GM21737 (cell line): ENCODE data around the gene CPB2.

Experiments used
- ATAC-seq: cut with Tn5 transposase; IDR thresholded peaks from one replicate; pipeline ENCODE4 v1.9.1; 2021; ENCODE audit warnings: mild to moderate bottlenecking, moderate library complexity; ENCODE audit not compliant: unreplicated experiment

CPB2 gene

GRCh38 chr13:46104868-46105267 lies at the start of gene CPB2:
Gene CPB2 (minus strand): TSS chr13:46105033. CDS start chr13:46105009, 24 bp downstream.
- no peak for ATAC-seq

GRCh38 chr13:46154136-46154801 lies 49.4 kb upstream of the CPB2 start:
- no peak for ATAC-seq

- ATAC-seq: no peak
Observed at GRCh38 chr13:46152627-46153328, 47.9 kb upstream of the CPB2 start.

GRCh38 chr13:46150134-46150693 lies 45.4 kb upstream of the CPB2 start:
- no peak for ATAC-seq

- no peak for ATAC-seq
Observed at GRCh38 chr13:46149272-46150133, 44.7 kb upstream of the CPB2 start.

- ATAC-seq: no peak
Observed at GRCh38 chr13:46146898-46147297, 42.1 kb upstream of the CPB2 start.

- ATAC-seq: no peak
Observed at GRCh38 chr13:46145950-46146349, 41.1 kb upstream of the CPB2 start.

GRCh38 chr13:46145135-46145534 lies 40.3 kb upstream of the CPB2 start:
- ATAC-seq: no peak

- no peak for ATAC-seq
Observed at GRCh38 chr13:46143184-46143701, 38.4 kb upstream of the CPB2 start.

- no peak for ATAC-seq
Observed at GRCh38 chr13:46142776-46143175, 37.9 kb upstream of the CPB2 start.

- no peak for ATAC-seq
Observed at GRCh38 chr13:46140044-46140443, 35.2 kb upstream of the CPB2 start.

- ATAC-seq: no peak
Observed at GRCh38 chr13:46137627-46138317, 32.9 kb upstream of the CPB2 start.

GRCh38 chr13:46136688-46137087 lies 31.9 kb upstream of the CPB2 start:
- no peak for ATAC-seq

GRCh38 chr13:46134961-46135522 lies 30.2 kb upstream of the CPB2 start:
- no peak for ATAC-seq

GRCh38 chr13:46134494-46134893 lies 29.7 kb upstream of the CPB2 start:
- no peak for ATAC-seq

GRCh38 chr13:46132109-46132508 lies 27.3 kb upstream of the CPB2 start:
- ATAC-seq: no peak

GRCh38 chr13:46131705-46132104 lies 26.9 kb upstream of the CPB2 start:
- ATAC-seq: no peak

GRCh38 chr13:46129955-46130618 lies 25.3 kb upstream of the CPB2 start:
- no peak for ATAC-seq

- no peak for ATAC-seq
Observed at GRCh38 chr13:46129124-46129523, 24.3 kb upstream of the CPB2 start.
